Stimulated activated CD8-positive, alpha-beta memory T cell treated with anti-CD3 and anti-CD28 coated beads, Interleukin-4, amount 100 ng/mL, for 48 hours (primary cell): Measurements from ENCODE around the gene ADAMTS2.

Experiments used
- DNase-seq: peaks from one replicate; pipeline ENCODE4 v3.0.0-alpha.2; 2020

ADAMTS2 gene

GRCh38 chr5:179152941-179153340 is 192.3 kb downstream of the ADAMTS2 start:
- no peak for DNase-seq

GRCh38 chr5:179152144-179152895 is 192.9 kb downstream of the ADAMTS2 start:
- no peak for DNase-seq

- no peak for DNase-seq
Measured at GRCh38 chr5:179151286-179152118, 193.8 kb downstream of the ADAMTS2 start.

- no peak for DNase-seq
Measured at GRCh38 chr5:179150011-179150410, 195.2 kb downstream of the ADAMTS2 start.

GRCh38 chr5:179149278-179149677 is 196.0 kb downstream of the ADAMTS2 start:
- DNase-seq, result no peak

- DNase-seq, result no peak
Measured at GRCh38 chr5:179148703-179149170, 196.5 kb downstream of the ADAMTS2 start.

GRCh38 chr5:179147991-179148702 is 197.1 kb downstream of the ADAMTS2 start:
- DNase-seq, result no peak

- peak; percentile 57 for DNase-seq
Measured at GRCh38 chr5:179146277-179146676, 199.0 kb downstream of the ADAMTS2 start.

- DNase-seq, result no peak
Measured at GRCh38 chr5:179143446-179143845, 201.8 kb downstream of the ADAMTS2 start.

GRCh38 chr5:179142434-179143198 is 202.6 kb downstream of the ADAMTS2 start:
- DNase-seq, result no peak

GRCh38 chr5:179141867-179142266 is 203.4 kb downstream of the ADAMTS2 start:
- no peak for DNase-seq

GRCh38 chr5:179140293-179140692 is 205.0 kb downstream of the ADAMTS2 start:
- DNase-seq, result no peak

- no peak for DNase-seq
Measured at GRCh38 chr5:179139936-179140235, 205.4 kb downstream of the ADAMTS2 start.

GRCh38 chr5:179139111-179139935 is 205.9 kb downstream of the ADAMTS2 start:
- DNase-seq, result no peak

- DNase-seq, result no peak
Measured at GRCh38 chr5:179138568-179138925, 206.7 kb downstream of the ADAMTS2 start.

GRCh38 chr5:179137643-179138567 is 207.4 kb downstream of the ADAMTS2 start:
- no peak for DNase-seq

GRCh38 chr5:179137016-179137642 is 208.1 kb downstream of the ADAMTS2 start:
- no peak for DNase-seq

- DNase-seq, result no peak
Measured at GRCh38 chr5:179135441-179136215, 209.6 kb downstream of the ADAMTS2 start.

GRCh38 chr5:179135006-179135405 is 210.3 kb downstream of the ADAMTS2 start:
- no peak for DNase-seq
